ENCODE data around the gene MBD3L4. TPM values are rescaled to one million over a fixed set of nuclear protein-coding genes. Genes with fewer than 3 reads are reported as not detected.

The MBD3L4 gene
- total RNA-seq, 4 donors from 2014 or later = not detected

GRCh38 chr19:7000816-7001215 lies 39.2 kb downstream of the MBD3L4 start:
- H3K4me1 ChIP-seq = no peaks in the 10 kb centered on the region
- H3K36me3 ChIP-seq = no peaks in the 10 kb centered on the region
- DNase-seq = no peak
- WGBS, 2 donors = 63 to 70% methylated on average over 1 of the region's 1 CpG
- H3K9me3 ChIP-seq = no peaks in the 10 kb centered on the region
- H3K4me3 ChIP-seq = no peak overlapping the region
- peaks cover 0 to 7% (median 0%) of the 10 kb centered on the region in 4 donors for H3K27me3 ChIP-seq
- TF ChIP-seq POLR2A (IDR thresholded peaks at IDR 0.05) (no peak), CTCF (IDR thresholded peaks at IDR 0.05) (no peak)
- H3K27ac ChIP-seq = peak overlapping the region in 1 of 4 donors; percentile 5
- intact Hi-C loops (cut with DNase I) = no loop called here

GRCh38 chr19:7000333-7000732 lies 39.6 kb downstream of the MBD3L4 start:
- DNase-seq = no peak
- peak overlapping the region in 1 of 4 donors; percentile 5 for H3K27ac ChIP-seq
- 52 to 56% methylated on average over 3 of the region's 3 CpGs for WGBS, 2 donors
- no peaks in the 10 kb centered on the region for H3K4me1 ChIP-seq
- intact Hi-C loops (cut with DNase I) = no loop called here
- H3K36me3 ChIP-seq = no peaks in the 10 kb centered on the region
- H3K9me3 ChIP-seq = no peaks in the 10 kb centered on the region
- TF ChIP-seq POLR2A (IDR thresholded peaks at IDR 0.05) (no peak), CTCF (IDR thresholded peaks at IDR 0.05) (no peak)
- H3K4me3 ChIP-seq = no peak overlapping the region
- peaks cover 0 to 7% (median 0%) of the 10 kb centered on the region in 4 donors for H3K27me3 ChIP-seq

GRCh38 chr19:6999933-7000332 lies 40.0 kb downstream of the MBD3L4 start:
- Histone ChIP-seq H3K4me3 (no peak overlapping the region), H3K4me1 (no peaks in the 10 kb centered on the region), H3K27me3 (peaks cover 0 to 7% (median 0%) of the 10 kb centered on the region in 4 donors), H3K9me3 (no peaks in the 10 kb centered on the region), H3K27ac (no peak overlapping the region), H3K36me3 (no peaks in the 10 kb centered on the region)
- DNase-seq = no peak
- intact Hi-C loops (cut with DNase I) = no loop called here
- WGBS, 2 donors = 49 to 59% methylated on average over 4 to 7 of the region's 7 CpGs
- TF ChIP-seq POLR2A (IDR thresholded peaks at IDR 0.05) = no peak
- TF ChIP-seq CTCF (IDR thresholded peaks at IDR 0.05) = no peak

- no peak overlapping the region for H3K4me3 ChIP-seq
- no peaks in the 10 kb centered on the region for H3K9me3 ChIP-seq
- H3K27me3 ChIP-seq = peaks cover 0 to 7% (median 0%) of the 10 kb centered on the region in 4 donors
- WGBS, 2 donors = 77 to 82% methylated on average over 15 of the region's 15 CpGs
- DNase-seq = no peak
- no peak for TF ChIP-seq CTCF (IDR thresholded peaks at IDR 0.05)
- TF ChIP-seq POLR2A (IDR thresholded peaks at IDR 0.05) = no peak
- intact Hi-C loops (cut with DNase I) = no loop called here
- H3K4me1 ChIP-seq = no peaks in the 10 kb centered on the region
- H3K36me3 ChIP-seq = no peaks in the 10 kb centered on the region
- H3K27ac ChIP-seq = no peak overlapping the region
Observed at GRCh38 chr19:6997679-6998445, 42.1 kb downstream of the MBD3L4 start.

GRCh38 chr19:6996810-6997209 lies 43.2 kb downstream of the MBD3L4 start:
- Histone ChIP-seq H3K36me3 (no peaks in the 10 kb centered on the region), H3K4me3 (no peak overlapping the region), H3K4me1 (no peaks in the 10 kb centered on the region), H3K9me3 (no peaks in the 10 kb centered on the region), H3K27me3 (no peaks in the 10 kb centered on the region), H3K27ac (no peak overlapping the region)
- DNase-seq = no peak
- 60 to 66% methylated on average over 4 of the region's 4 CpGs for WGBS, 2 donors
- intact Hi-C loops (cut with DNase I) = no loop called here
- TF ChIP-seq CTCF (IDR thresholded peaks at IDR 0.05) = no peak
- TF ChIP-seq POLR2A (IDR thresholded peaks at IDR 0.05) = no peak
